T-cell (primary cell): ENCODE data around the gene PCDHGB6. TPM values are rescaled to one million over a fixed set of nuclear protein-coding genes. Genes with fewer than 3 reads are reported as not detected.
"Not testable (repeated sequence)": the region's sequence is repeated elsewhere in the genome, so short reads cannot be mapped to it uniquely, and the experiment has no call there.

Source experiments
- ATAC-seq, 4 experiments: fragments of 200-7000 bp in 3 of 4; fragments of 150-1000 bp in 1 of 4; cut with Tn5 transposase; replicated peaks in 1 of 4; 1 replicate in 3 of 4; 2 replicates in 1 of 4; pipeline ENCODE4 v1.10.0; 2021; ENCODE audit warnings: moderate library complexity in 3 of 4, mild to moderate bottlenecking in 2 of 4, moderate number of reproducible peaks in 1 of 4
- CTCF ChIA-PET, 2 donors: fragments of 300-600 bp; sonication (Branson Sonifier 250); formaldehyde crosslinking; loops; one replicate each; lab custom pipeline; 2022; ENCODE audit warnings: antibody characterized with exemption in 2 of 2; lab: Charles Lee
- POLR2A ChIA-PET, 2 donors: fragments of 300-600 bp; sonication (Branson Sonifier 250); formaldehyde crosslinking; loops; one replicate each; lab custom pipeline; 2022; ENCODE audit warnings: antibody characterized with exemption in 2 of 2; lab: Charles Lee
- DNase-seq, 35 experiments: peaks; one replicate each; pipeline versions ENCODE4 v3.0.0 to v3.0.0-alpha.2; 2013 to 2023
- H3K27ac ChIP-seq: one replicate; pipeline ENCODE4 v1.5.1; 2013; ENCODE audit warnings: low read length
- H3K27me3 ChIP-seq, 2 experiments: replicated peaks in 1 of 2; 1 replicate in 1 of 2; 2 replicates in 1 of 2; pipeline versions ENCODE4 v1.6.1 to v1.7.0; 2013; ENCODE audit warnings: low read length in 1 of 2, mixed read lengths in 1 of 2; ENCODE audit not compliant: control insufficient read depth in 2 of 2, insufficient read depth in 2 of 2; ENCODE audit errors: extremely low read depth in 1 of 2
- H3K36me3 ChIP-seq, 2 donors: 1 replicate in 1 of 2; 2 replicates in 1 of 2; pipeline versions ENCODE4 v1.6.1 to v1.7.0; 2013; ENCODE audit warnings: low read length in 1 of 2; ENCODE audit not compliant: control insufficient read depth in 2 of 2, insufficient read depth in 1 of 2; ENCODE audit errors: extremely low read depth in 1 of 2
- H3K4me1 ChIP-seq, 2 experiments: 1 replicate in 1 of 2; 2 replicates in 1 of 2; pipeline versions ENCODE4 v1.6.1 to v1.7.0; 2013; ENCODE audit warnings: low read length in 2 of 2, mixed read lengths in 1 of 2; ENCODE audit not compliant: insufficient read depth in 2 of 2, control insufficient read depth in 1 of 2; ENCODE audit errors: extremely low read depth in 1 of 2
- H3K4me3 ChIP-seq, 2 donors: 1 replicate in 1 of 2; 2 replicates in 1 of 2; pipeline versions ENCODE4 v1.5.1 to v1.7.0; 2013; ENCODE audit warnings: mild to moderate bottlenecking in 2 of 2, low read length in 1 of 2, moderate library complexity in 1 of 2; ENCODE audit not compliant: control insufficient read depth in 1 of 2; ENCODE audit errors: extremely low read depth in 1 of 2
- H3K9me3 ChIP-seq: 2 replicates; pipeline ENCODE4 v1.7.0; 2013
- H3K27ac Mint-ChIP-seq, 2 donors: one replicate each; pipeline ENCODE4 v1.8.0; 2020 to 2021; ENCODE audit warnings: mild to moderate bottlenecking in 2 of 2, mixed read lengths in 2 of 2
- H3K27me3 Mint-ChIP-seq, 2 donors: one replicate each; pipeline ENCODE4 v1.8.0; 2021 to 2022; ENCODE audit warnings: mixed read lengths in 2 of 2
- H3K36me3 Mint-ChIP-seq: one replicate; pipeline ENCODE4 v1.8.0; 2021; ENCODE audit warnings: mixed read lengths
- H3K4me1 Mint-ChIP-seq, 3 donors: one replicate each; pipeline ENCODE4 v1.8.0; 2020 to 2022; ENCODE audit warnings: mixed read lengths in 3 of 3, mild to moderate bottlenecking in 1 of 3
- H3K4me3 Mint-ChIP-seq, 3 donors: one replicate each; pipeline ENCODE4 v1.8.0; 2020 to 2022; ENCODE audit warnings: mild to moderate bottlenecking in 3 of 3, mixed read lengths in 3 of 3, moderate library complexity in 3 of 3
- H3K9me3 Mint-ChIP-seq, 3 donors: one replicate each; pipeline ENCODE4 v1.8.0; 2020 to 2022; ENCODE audit warnings: mixed read lengths in 3 of 3
- WGBS: methylation state at CpG from one replicate; pipeline ENCODE4 v1.1.5; 2013; ENCODE audit warnings: missing lambda C conversion rate; ENCODE audit not compliant: insufficient coverage; 5-methylcytosine and 5-hydroxymethylcytosine counted together
- total RNA-seq, 35 experiments: library from RNA in 6 of 35; stranded (reverse) in 6 of 35; fragments of 120-200 nt in 1 of 35; gene quantifications; one replicate each; pipeline versions ENCODE4 v1.2.1 to v1.2.4 and lab custom pipeline; 2013 to 2026

PCDHGB6 gene
- total RNA-seq, 5 donors from 2014 or later (not counting 1 experiment from before 2014, with no cell fraction given) = 0.19 to 0.59 (median 0.37) TPM; not detected in 1

GRCh38 chr5:141375444-141376155 is 32.2 kb upstream of the PCDHGB6 start:
- H3K27ac ChIP-seq, ATAC-seq, H3K4me3 Mint-ChIP-seq, H3K4me3 ChIP-seq, CTCF ChIA-PET, H3K4me1 Mint-ChIP-seq, H3K36me3 ChIP-seq, H3K36me3 Mint-ChIP-seq, H3K27ac Mint-ChIP-seq, H3K4me1 ChIP-seq, DNase-seq, POLR2A ChIA-PET: not testable (repeated sequence)
- H3K9me3 Mint-ChIP-seq = peaks cover 5 to 29% (median 29%) of the 10 kb centered on the region in 3 donors
- peaks cover 11% of the 10 kb centered on the region for H3K9me3 ChIP-seq
- H3K27me3 ChIP-seq = peaks cover 17 to 59% of the 10 kb centered on the region in 2 experiments
- 57% methylated on average over 29 of the region's 48 CpGs for whole genome bisulfite sequencing
- H3K27me3 Mint-ChIP-seq = peaks cover 49 to 67% of the 10 kb centered on the region in 2 donors

DNA sequence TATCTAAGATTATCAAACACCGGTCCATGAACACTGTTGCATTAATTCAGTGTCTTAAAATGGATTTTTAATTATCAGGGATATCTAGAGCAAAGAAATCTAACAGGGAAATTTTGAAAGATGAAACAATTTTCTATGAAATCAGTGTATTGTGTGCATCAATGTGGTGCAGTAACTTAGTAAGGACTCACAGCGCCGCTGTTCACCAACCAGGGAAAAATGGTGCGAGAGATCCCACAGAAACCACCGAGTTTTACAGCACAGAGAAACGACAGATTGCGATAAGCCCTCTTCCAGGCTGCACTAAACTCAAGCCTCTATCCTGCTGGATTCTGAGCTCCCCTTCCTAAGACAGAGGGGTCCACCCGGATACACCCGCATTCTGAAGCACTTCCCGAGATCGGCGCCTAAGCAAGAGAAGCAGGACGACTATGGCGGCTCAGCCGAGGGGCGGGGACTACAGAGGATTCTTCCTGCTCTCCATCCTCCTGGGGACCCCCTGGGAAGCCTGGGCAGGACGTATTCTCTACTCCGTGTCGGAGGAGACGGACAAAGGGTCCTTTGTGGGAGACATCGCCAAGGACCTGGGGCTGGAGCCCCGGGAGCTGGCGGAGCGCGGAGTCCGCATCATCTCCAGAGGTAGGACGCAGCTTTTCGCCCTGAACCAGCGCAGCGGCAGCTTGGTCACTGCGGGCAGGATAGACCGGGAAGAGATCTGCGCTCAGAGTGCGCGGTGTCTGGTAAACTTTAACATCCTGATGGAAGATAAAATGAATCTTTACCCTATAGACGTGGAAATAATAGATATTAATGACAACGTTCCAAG is 25.1 kb upstream of the PCDHGB6 start, which contains the start of gene PCDHGA7:
PCDHGA7 (plus strand) TSS at position 274 of the 826 bp plus-strand sequence; CDS start at position 432, 158 bp downstream.
- peaks cover 67 to 77% of the 10 kb centered on the region in 2 donors for H3K27me3 Mint-ChIP-seq

GRCh38 chr5:141383345-141383744 is 24.5 kb upstream of the PCDHGB6 start:
- no peak overlapping the region for H3K4me3 ChIP-seq
- ChIA-PET CTCF (no interaction called here), POLR2A (no interaction called here)
- H3K36me3 ChIP-seq = no peaks in the 10 kb centered on the region
- Mint-ChIP-seq H3K27me3 (peaks cover 69 to 79% of the 10 kb centered on the region in 2 donors), H3K27ac (no peak overlapping the region), H3K36me3 (peaks cover 10% of the 10 kb centered on the region), H3K4me3 (no peak overlapping the region), H3K9me3 (peaks cover under 1 to 39% (median 32%) of the 10 kb centered on the region in 3 donors), H3K4me1 (peaks cover 0 to 6% (median 0%) of the 10 kb centered on the region in 3 donors)
- no peaks in the 10 kb centered on the region for H3K4me1 ChIP-seq
- ATAC-seq = no peak
- peaks cover 17 to 37% of the 10 kb centered on the region in 2 experiments for H3K27me3 ChIP-seq
- no peak overlapping the region for H3K27ac ChIP-seq
- WGBS = 38% methylated on average over 12 of the region's 21 CpGs
- DNase-seq = no peak
- H3K9me3 ChIP-seq = peaks cover 11% of the 10 kb centered on the region

More for the DNA sequence above, 25.1 kb upstream of the PCDHGB6 start, which contains the start of gene PCDHGA7:
- H3K27me3 ChIP-seq = peaks cover 15 to 40% of the 10 kb centered on the region in 2 experiments
- ChIA-PET CTCF (no interaction called here), POLR2A (no interaction called here)
- no peak for DNase-seq
- WGBS = 18% methylated on average over 30 of the region's 37 CpGs
- H3K36me3 ChIP-seq = no peaks in the 10 kb centered on the region
- peaks cover 10% of the 10 kb centered on the region for H3K36me3 Mint-ChIP-seq
- peaks cover 0 to 6% (median 0%) of the 10 kb centered on the region in 3 donors for H3K4me1 Mint-ChIP-seq
- H3K27ac Mint-ChIP-seq = no peak within 1 kb of the TSS
- peaks cover 9% of the 10 kb centered on the region for H3K9me3 ChIP-seq
- H3K4me3 ChIP-seq = peak within 1 kb of the TSS in 1 of 2 donors; percentile 57
- H3K9me3 Mint-ChIP-seq = peaks cover 0 to 38% (median 29%) of the 10 kb centered on the region in 3 donors
- H3K4me1 ChIP-seq = no peaks in the 10 kb centered on the region
- peak in 1 of 4 experiments; percentile 13 for ATAC-seq
- H3K4me3 Mint-ChIP-seq = peak within 1 kb of the TSS; percentile 47 to 62 (median 60)
- H3K27ac ChIP-seq = no peak within 1 kb of the TSS

DNA sequence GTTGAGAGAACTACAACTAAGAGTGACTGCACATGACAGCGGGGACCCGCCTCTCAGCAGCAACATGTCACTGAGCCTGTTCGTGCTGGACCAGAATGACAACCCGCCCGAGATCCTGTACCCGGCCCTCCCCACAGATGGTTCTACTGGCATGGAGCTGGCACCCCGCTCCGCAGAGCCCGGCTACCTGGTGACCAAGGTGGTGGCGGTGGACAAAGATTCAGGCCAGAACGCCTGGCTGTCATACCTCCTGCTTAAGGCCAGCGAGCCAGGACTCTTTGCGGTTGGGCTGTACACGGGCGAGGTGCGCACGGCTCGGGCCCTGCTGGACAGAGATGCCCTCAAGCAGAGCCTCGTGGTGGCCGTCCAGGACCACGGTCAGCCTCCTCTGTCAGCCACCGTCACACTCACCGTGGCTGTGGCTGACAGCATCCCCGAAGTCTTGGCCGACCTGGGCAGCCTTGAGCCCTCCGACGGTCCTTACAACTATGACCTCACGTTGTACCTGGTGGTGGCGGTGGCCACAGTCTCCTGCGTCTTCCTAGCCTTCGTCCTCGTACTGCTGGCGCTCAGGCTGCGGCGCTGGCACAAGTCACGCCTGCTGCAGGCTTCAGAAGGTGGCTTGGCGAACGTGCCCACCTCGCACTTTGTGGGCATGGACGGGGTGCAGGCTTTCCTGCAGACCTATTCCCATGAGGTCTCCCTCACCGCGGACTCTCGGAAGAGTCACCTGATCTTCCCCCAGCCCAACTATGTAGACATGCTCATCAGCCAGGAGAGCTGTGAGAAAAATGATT is 23.2 kb upstream of the PCDHGB6 start:
- Mint-ChIP-seq H3K36me3 (peaks cover 7% of the 10 kb centered on the region), H3K9me3 (peaks cover 4 to 37% (median 31%) of the 10 kb centered on the region in 3 donors)

GRCh38 chr5:141387557-141388311 is 20.1 kb upstream of the PCDHGB6 start, which contains the start of gene PCDHGB4:
TSS of gene PCDHGB4 (plus strand) at chr5:141387698. CDS start at chr5:141387885, 187 bp downstream.
- H3K36me3 ChIP-seq, POLR2A ChIA-PET, H3K4me1 ChIP-seq, H3K27ac Mint-ChIP-seq, H3K9me3 ChIP-seq, H3K4me1 Mint-ChIP-seq, H3K27ac ChIP-seq: not testable (repeated sequence)
- H3K36me3 Mint-ChIP-seq = peaks cover 13% of the 10 kb centered on the region
- peak within 1 kb of the TSS in 2 of 3 donors; percentile 17 to 25 for H3K4me3 Mint-ChIP-seq
- 42% methylated on average over 11 of the region's 40 CpGs for WGBS
- peaks cover 73 to 80% of the 10 kb centered on the region in 2 donors for H3K27me3 Mint-ChIP-seq
- CTCF ChIA-PET = interaction anchor here in 1 of 2 donors (0.6 kb wide), 1 partner anchor 173 kb away, joined by 3 read pairs; no protein-coding TSS in a partner anchor
- H3K9me3 Mint-ChIP-seq = peaks cover 8 to 47% (median 29%) of the 10 kb centered on the region in 3 donors
- Histone ChIP-seq H3K27me3 (peaks cover 22 to 50% of the 10 kb centered on the region in 2 experiments), H3K4me3 (peak within 1 kb of the TSS in 1 of 2 donors; percentile 17)
- ATAC-seq = peak in 3 of 4 experiments; percentile 58 to 77 (median 72)
- peak in 4 of 35 experiments; percentile 9 to 14 (median 12) for DNase-seq

More for the DNA sequence above, 23.2 kb upstream of the PCDHGB6 start:
- H3K27me3 Mint-ChIP-seq = peaks cover 71 to 80% of the 10 kb centered on the region in 2 donors
- H3K4me3 Mint-ChIP-seq = no peak overlapping the region
- no peak overlapping the region for H3K4me3 ChIP-seq
- H3K4me1 Mint-ChIP-seq = peaks cover 0 to 6% (median 0%) of the 10 kb centered on the region in 3 donors
- no peaks in the 10 kb centered on the region for H3K36me3 ChIP-seq
- no peaks in the 10 kb centered on the region for H3K4me1 ChIP-seq
- H3K27ac ChIP-seq = no peak overlapping the region
- peaks cover 9% of the 10 kb centered on the region for H3K9me3 ChIP-seq
- WGBS = 55% methylated on average over 43 of the region's 43 CpGs
- peaks cover 17 to 49% of the 10 kb centered on the region in 2 experiments for H3K27me3 ChIP-seq
- ChIA-PET POLR2A (no interaction called here), CTCF (no interaction called here)
- H3K27ac Mint-ChIP-seq = no peak overlapping the region
- DNase-seq (no peak), ATAC-seq (no peak)
